H54 (cell line): ENCODE data around the gene EVI5.

ENCODE experiments used
- DNase-seq: peaks from one replicate; pipeline ENCODE4 v3.0.0; 2011; ENCODE audit warnings: low spot score, mixed read lengths; ENCODE audit not compliant: insufficient read length
- FAIRE-seq: peaks from 3 replicates; lab custom pipeline; 2011; peaks lifted over from hg19 to GRCh38; lab: Jason Lieb, UNC
- POLR2A ChIP-seq: IDR thresholded peaks from 2 replicates; pipeline ENCODE4 v1.6.1; 2011; ENCODE audit warnings: low read depth, mild to moderate bottlenecking, low read length

EVI5 gene

GRCh38 chr1:92470216-92470615 lies 314.7 kb downstream of the EVI5 start:
- no peak for TF ChIP-seq POLR2A
- DNase-seq (no peak), FAIRE-seq (no peak)

DNA sequence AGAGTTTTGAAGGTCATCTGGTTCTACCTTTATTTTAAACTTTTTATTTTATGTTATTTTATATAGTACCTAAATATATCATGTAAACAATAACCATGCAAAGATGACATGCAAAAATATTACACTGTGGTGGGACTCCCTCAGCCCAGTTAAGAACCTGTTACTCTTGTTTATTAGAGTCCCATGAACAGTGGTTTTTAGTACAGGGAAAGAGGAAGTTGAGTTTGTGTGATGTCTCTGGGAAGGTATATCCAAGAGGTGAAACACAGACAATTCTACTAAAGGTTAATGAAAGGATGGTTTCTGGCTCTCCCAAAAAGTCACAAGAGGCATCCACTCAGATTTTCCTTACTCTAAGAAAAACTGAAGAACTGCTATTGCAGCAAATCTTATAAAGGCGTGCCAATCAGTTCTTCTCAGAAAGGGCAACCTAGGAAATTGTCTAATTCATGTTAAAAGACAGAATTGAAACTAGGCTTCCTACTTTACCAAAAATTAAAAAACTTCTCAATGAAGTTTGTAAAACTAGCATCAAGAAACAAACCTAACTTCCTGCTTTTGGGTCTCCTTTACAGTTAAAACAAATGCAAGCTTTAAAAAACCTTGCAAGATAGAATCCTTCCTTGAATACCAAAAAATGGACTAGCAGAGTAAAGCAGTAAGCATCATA lies 318.1 kb downstream of the EVI5 start:
- no peak for TF ChIP-seq POLR2A
- DNase-seq (no peak), FAIRE-seq (no peak)

DNA sequence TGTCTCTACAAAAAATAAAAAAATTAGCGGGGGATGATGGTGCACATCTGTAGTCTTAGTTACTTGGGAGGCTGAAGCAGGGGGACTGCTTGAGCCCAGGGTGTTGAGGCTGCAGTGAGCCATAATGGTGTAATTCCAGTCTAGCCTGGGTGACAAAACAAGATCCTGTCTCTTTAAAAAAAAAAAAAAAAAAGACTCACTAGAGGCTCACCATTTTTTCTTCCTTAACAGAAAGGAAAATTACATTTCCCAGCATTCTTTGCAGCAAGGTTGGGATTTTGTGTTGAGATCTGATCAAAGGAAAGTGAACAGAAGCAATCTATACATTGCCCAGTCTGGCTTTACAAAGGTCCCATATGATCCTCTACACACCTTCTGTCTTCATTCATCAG lies 319.7 kb downstream of the EVI5 start:
- no peak for FAIRE-seq
- TF ChIP-seq POLR2A = no peak
- no peak for DNase-seq

DNA sequence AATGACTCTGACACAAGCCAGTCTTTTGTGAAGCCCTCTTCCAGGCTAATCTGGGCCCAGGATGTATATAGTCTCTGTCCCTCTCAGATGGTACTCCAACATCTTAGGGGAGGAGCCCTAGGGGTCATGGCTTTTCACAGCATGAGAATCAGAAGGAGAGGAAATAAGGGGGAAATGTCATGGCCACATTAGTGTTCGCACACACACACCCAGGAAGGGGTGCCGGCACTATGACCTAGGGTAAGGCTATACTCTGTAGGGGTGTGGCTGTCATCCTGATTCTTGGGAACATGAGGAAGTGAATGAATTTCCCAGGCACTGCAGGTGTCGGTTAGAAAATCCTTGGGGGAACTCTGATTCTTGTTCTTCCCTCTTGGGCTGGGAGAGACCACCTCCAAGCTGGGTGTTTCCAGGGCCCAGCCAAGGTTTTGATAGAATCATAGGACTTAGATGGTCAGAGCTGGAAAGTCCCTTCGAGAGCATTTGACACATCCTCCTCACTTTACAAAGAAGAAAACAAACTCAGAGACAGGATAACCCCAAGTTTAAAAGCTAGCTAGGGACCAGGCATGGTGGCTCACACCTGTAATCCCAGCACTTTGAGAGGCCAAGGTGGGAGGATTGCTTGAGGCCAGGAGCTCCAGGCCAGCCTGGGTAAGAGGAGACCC lies 320.2 kb downstream of the EVI5 start:
- TF ChIP-seq POLR2A = no peak
- DNase-seq (no peak), FAIRE-seq (no peak)

DNA sequence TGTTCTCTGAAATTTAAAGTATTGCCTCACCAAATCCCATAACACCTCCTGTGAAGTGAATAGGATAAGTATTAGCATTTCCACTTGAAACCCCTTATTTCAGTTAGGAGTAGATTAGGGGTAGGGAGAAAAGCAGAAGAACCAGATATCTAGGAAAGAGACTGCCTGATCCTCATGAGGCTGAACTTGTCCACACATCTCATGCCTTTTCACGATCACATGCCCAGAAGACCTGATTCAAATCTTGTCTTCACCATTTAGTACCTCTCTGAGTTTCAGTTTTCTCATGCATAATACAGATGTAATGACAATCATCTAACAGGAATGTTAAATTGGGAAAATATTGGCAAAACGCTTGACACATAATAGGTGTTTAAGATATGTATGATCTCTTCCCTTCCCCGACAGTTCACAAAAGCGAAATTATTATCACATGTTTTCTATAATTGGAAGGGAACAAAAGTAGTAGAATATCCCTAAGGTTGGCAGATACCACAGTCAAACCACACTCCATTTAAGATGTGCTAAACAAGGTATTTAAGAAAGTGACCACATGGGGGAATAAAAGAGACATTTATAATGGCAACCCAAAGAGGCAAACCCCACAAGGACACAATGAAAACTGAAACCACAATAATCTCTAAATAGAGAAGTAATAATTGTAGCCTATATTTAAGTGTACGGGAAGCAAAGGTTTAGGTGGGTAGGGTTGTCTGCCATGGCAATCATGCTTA lies 323.4 kb downstream of the EVI5 start:
- FAIRE-seq (no peak), DNase-seq (no peak)
- no peak for TF ChIP-seq POLR2A

- FAIRE-seq = no peak
- TF ChIP-seq POLR2A = no peak
- no peak for DNase-seq
These were observed 325.0 kb downstream of the EVI5 start for GRCh38 chr1:92459871-92460320.
